ENCODE measurements around the gene RGS6. TPM values are rescaled to one million over a fixed set of nuclear protein-coding genes. Genes with fewer than 3 reads are reported as not detected.

The RGS6 gene
- total and polyA plus RNA-seq, 2 experiments from 2014 or later, result 0.86 to 0.95 TPM

- TF ChIP-seq, protein P1, sequence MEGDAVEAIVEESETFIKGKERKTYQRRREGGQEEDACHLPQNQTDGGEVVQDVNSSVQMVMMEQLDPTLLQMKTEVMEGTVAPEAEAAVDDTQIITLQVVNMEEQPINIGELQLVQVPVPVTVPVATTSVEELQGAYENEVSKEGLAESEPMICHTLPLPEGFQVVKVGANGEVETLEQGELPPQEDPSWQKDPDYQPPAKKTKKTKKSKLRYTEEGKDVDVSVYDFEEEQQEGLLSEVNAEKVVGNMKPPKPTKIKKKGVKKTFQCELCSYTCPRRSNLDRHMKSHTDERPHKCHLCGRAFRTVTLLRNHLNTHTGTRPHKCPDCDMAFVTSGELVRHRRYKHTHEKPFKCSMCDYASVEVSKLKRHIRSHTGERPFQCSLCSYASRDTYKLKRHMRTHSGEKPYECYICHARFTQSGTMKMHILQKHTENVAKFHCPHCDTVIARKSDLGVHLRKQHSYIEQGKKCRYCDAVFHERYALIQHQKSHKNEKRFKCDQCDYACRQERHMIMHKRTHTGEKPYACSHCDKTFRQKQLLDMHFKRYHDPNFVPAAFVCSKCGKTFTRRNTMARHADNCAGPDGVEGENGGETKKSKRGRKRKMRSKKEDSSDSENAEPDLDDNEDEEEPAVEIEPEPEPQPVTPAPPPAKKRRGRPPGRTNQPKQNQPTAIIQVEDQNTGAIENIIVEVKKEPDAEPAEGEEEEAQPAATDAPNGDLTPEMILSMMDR (IDR thresholded peaks at IDR 0.05; ENCODE audit: low read depth, low read length), result no peak
- no peaks in the 10 kb centered on the region for H3K27me3 ChIP-seq
- H3K9me3 ChIP-seq (ENCODE audit: low read depth), result no peaks in the 10 kb centered on the region
- H3K4me1 ChIP-seq (ENCODE audit: low read depth), result no peaks in the 10 kb centered on the region
- no peak overlapping the region for H3K4me3 ChIP-seq
- H3K36me3 ChIP-seq, result no peaks in the 10 kb centered on the region
- DNase-seq (ENCODE audit: low read depth in 1 of 2, low spot score in 1 of 2), result no peak
- H3K27ac ChIP-seq, result no peak overlapping the region
Observed at GRCh38 chr14:71959055-71959454, 26.8 kb downstream of the RGS6 start.

- DNase-seq (ENCODE audit: low read depth in 1 of 2, low spot score in 1 of 2), result no peak
- no peak overlapping the region for H3K27ac ChIP-seq
- H3K36me3 ChIP-seq, result no peaks in the 10 kb centered on the region
- no peak overlapping the region for H3K4me3 ChIP-seq
- H3K27me3 ChIP-seq, result no peaks in the 10 kb centered on the region
- H3K9me3 ChIP-seq (ENCODE audit: low read depth), result no peaks in the 10 kb centered on the region
- TF ChIP-seq, protein P1 (IDR thresholded peaks at IDR 0.05; ENCODE audit: low read depth, low read length), result no peak
- H3K4me1 ChIP-seq (ENCODE audit: low read depth), result no peaks in the 10 kb centered on the region
Observed at GRCh38 chr14:71960494-71961353, 28.5 kb downstream of the RGS6 start.

GRCh38 chr14:71961972-71962371 lies 29.7 kb downstream of the RGS6 start:
- no peaks in the 10 kb centered on the region for H3K36me3 ChIP-seq
- no peak overlapping the region for H3K4me3 ChIP-seq
- H3K27ac ChIP-seq, result no peak overlapping the region
- H3K4me1 ChIP-seq (ENCODE audit: low read depth), result no peaks in the 10 kb centered on the region
- TF ChIP-seq, protein P1 (IDR thresholded peaks at IDR 0.05; ENCODE audit: low read depth, low read length), result no peak
- DNase-seq (ENCODE audit: low read depth in 1 of 2, low spot score in 1 of 2), result no peak
- H3K9me3 ChIP-seq (ENCODE audit: low read depth), result no peaks in the 10 kb centered on the region
- H3K27me3 ChIP-seq, result no peaks in the 10 kb centered on the region

- Histone ChIP-seq H3K36me3 (no peaks in the 10 kb centered on the region), H3K4me3 (no peak overlapping the region), H3K27me3 (no peaks in the 10 kb centered on the region), H3K9me3 (ENCODE audit: low read depth) (no peaks in the 10 kb centered on the region), H3K4me1 (ENCODE audit: low read depth) (no peaks in the 10 kb centered on the region), H3K27ac (no peak overlapping the region)
- DNase-seq (ENCODE audit: low read depth in 1 of 2, low spot score in 1 of 2), result no peak
- TF ChIP-seq, protein P1 (IDR thresholded peaks at IDR 0.05; ENCODE audit: low read depth, low read length), result no peak
Observed at GRCh38 chr14:71964716-71965115, 32.5 kb downstream of the RGS6 start.

- no peak overlapping the region for H3K4me3 ChIP-seq
- no peak for DNase-seq (ENCODE audit: low read depth in 1 of 2, low spot score in 1 of 2)
- H3K9me3 ChIP-seq (ENCODE audit: low read depth), result no peaks in the 10 kb centered on the region
- TF ChIP-seq, protein P1 (IDR thresholded peaks at IDR 0.05; ENCODE audit: low read depth, low read length), result no peak
- no peaks in the 10 kb centered on the region for H3K36me3 ChIP-seq
- no peaks in the 10 kb centered on the region for H3K4me1 ChIP-seq (ENCODE audit: low read depth)
- H3K27me3 ChIP-seq, result no peaks in the 10 kb centered on the region
- H3K27ac ChIP-seq, result no peak overlapping the region
Observed at GRCh38 chr14:71966528-71966927, 34.3 kb downstream of the RGS6 start.

Data from cardiac muscle cell (in vitro differentiated cells and primary cell).